K562 (cell line): ENCODE results near the gene PSMA1. TPM values are rescaled to one million over a fixed set of nuclear protein-coding genes. Genes with fewer than 3 reads are reported as not detected.

Source experiments
- ATAC-seq: fragments of 200-7000 bp; cut with Tn5 transposase; 3 replicates; pipeline ENCODE4 v1.9.1; 2020; ENCODE audit warnings: moderate library complexity
- BruUV-seq: library from RNA; stranded (reverse); fragments of 400-500 nt; replicated peaks from 2 replicates; lab custom pipeline; 2021; lab: Mats Ljungman, UMichigan
- CTCF ChIA-PET: fragments of 300-600 bp; formaldehyde crosslinking; extraction: SDS; loops from one replicate; lab custom pipeline; 2021; ENCODE audit warnings: low intra/inter-chr PET ratio; lab: Yijun Ruan, JAX
- POLR2A ChIA-PET: fragments of 300-600, 350-650 bp; sonication (Branson Sonifier 250); formaldehyde crosslinking; extraction: SDS; loops from one replicate; lab custom pipeline; 2021; ENCODE audit warnings: antibody characterized with exemption, inconsistent platforms; lab: Yijun Ruan, JAX
- DNase-seq, 4 experiments: peaks; one replicate each; pipeline versions ENCODE4 v3.0.0 to v3.0.0-alpha.2; 2011 to 2018; ENCODE audit warnings: low spot score in 3 of 4, mixed read lengths in 3 of 4; ENCODE audit errors: extremely low read depth in 1 of 4
- FAIRE-seq: peaks from 2 replicates; lab custom pipeline; 2011; peaks lifted over from hg19 to GRCh38; lab: Jason Lieb, UNC
- H2AFZ ChIP-seq: 2 replicates; pipeline ENCODE4 v1.6.0; 2011; ENCODE audit warnings: low read depth, low read length, control low read depth, inconsistent platforms
- H3K27ac ChIP-seq: fragments of 200-600 bp; 3 replicates; pipeline ENCODE4 v1.8.0; 2011; ENCODE audit warnings: low read depth, mild to moderate bottlenecking, control low read depth, inconsistent platforms, low read length, moderate library complexity, mixed read lengths; ENCODE audit errors: extremely low read depth
- H3K27me3 ChIP-seq, 2 experiments: fragments of 300-600 bp in 1 of 2; 2 replicates in 1 of 2; 3 replicates in 1 of 2; pipeline versions ENCODE4 v1.6.0 to v1.8.0; 2011; ENCODE audit warnings: inconsistent platforms in 2 of 2, low read length in 2 of 2, mild to moderate bottlenecking in 1 of 2, mixed read lengths in 1 of 2, moderate library complexity in 1 of 2; ENCODE audit not compliant: control insufficient read depth in 2 of 2, insufficient read depth in 2 of 2
- H3K36me3 ChIP-seq: fragments of 300-600 bp; 3 replicates; pipeline ENCODE4 v1.8.0; 2011; ENCODE audit warnings: mild to moderate bottlenecking, low read length, inconsistent platforms; ENCODE audit not compliant: control insufficient read depth, insufficient read depth
- H3K4me1 ChIP-seq, 2 experiments: fragments of 200-600 bp in 1 of 2; replicated peaks in 1 of 2; 2 replicates in 1 of 2; 3 replicates in 1 of 2; pipeline versions ENCODE4 v1.5.1 to v1.8.0; 2011; ENCODE audit warnings: inconsistent platforms in 2 of 2, low read length in 2 of 2, mild to moderate bottlenecking in 1 of 2, mixed read lengths in 1 of 2, moderate library complexity in 1 of 2; ENCODE audit not compliant: control insufficient read depth in 2 of 2, insufficient read depth in 2 of 2
- H3K4me2 ChIP-seq: 2 replicates; pipeline ENCODE4 v1.6.1; 2011; ENCODE audit warnings: low read length, control low read depth, inconsistent platforms, mixed read lengths; ENCODE audit not compliant: insufficient read depth
- H3K4me3 ChIP-seq: fragments of 200-600 bp; sonication (generic), shearing (Covaris generic); 2 replicates; pipeline ENCODE4 v1.5.1; 2016; ENCODE audit warnings: control low read depth, inconsistent platforms
- H3K79me2 ChIP-seq: fragments of 200-600 bp; 3 replicates; pipeline ENCODE4 v1.8.0; 2011; ENCODE audit warnings: low read length, inconsistent platforms; ENCODE audit not compliant: control insufficient read depth, insufficient read depth
- H3K9ac ChIP-seq, 2 experiments: 2 replicates each; pipeline versions ENCODE4 v1.6.0 to v1.6.1; 2011; ENCODE audit warnings: low read depth in 2 of 2, low read length in 2 of 2, control low read depth in 1 of 2, inconsistent platforms in 1 of 2, mild to moderate bottlenecking in 1 of 2, mixed read lengths in 1 of 2; ENCODE audit not compliant: insufficient read depth in 1 of 2
- H3K9me1 ChIP-seq: one replicate; pipeline ENCODE4 v1.6.0; 2011; ENCODE audit warnings: inconsistent platforms, mild to moderate bottlenecking, low read length, moderate library complexity; ENCODE audit not compliant: control insufficient read depth, insufficient read depth
- H3K9me3 ChIP-seq: replicated peaks from 2 replicates; pipeline ENCODE4 v1.5.1; 2011; ENCODE audit warnings: low read depth, low read length, inconsistent platforms; ENCODE audit not compliant: control insufficient read depth, insufficient read depth
- H4K20me1 ChIP-seq: replicated peaks from 2 replicates; pipeline ENCODE4 v1.6.1; 2011; ENCODE audit warnings: low read length, inconsistent platforms, mixed read lengths; ENCODE audit not compliant: control insufficient read depth, insufficient read depth
- BDP1 ChIP-seq: IDR thresholded peaks from 3 replicates; pipeline ENCODE4 v1.6.1; 2011; ENCODE audit not compliant: insufficient read length, insufficient read depth
- C11orf30 ChIP-seq: fragments of 450-650 bp; IDR thresholded peaks from 2 replicates; pipeline ENCODE4 v1.6.1; 2016; ENCODE audit warnings: low read depth, mild to moderate bottlenecking
- GTF3C2 ChIP-seq: IDR thresholded peaks from 3 replicates; pipeline ENCODE4 v1.6.1; 2011; ENCODE audit warnings: borderline replicate concordance, mild to moderate bottlenecking, moderate library complexity; ENCODE audit not compliant: insufficient read length; ENCODE audit errors: extremely low read depth
- HNRNPH1 ChIP-seq: fragments of 200-400 bp; formaldehyde crosslinking; optimal IDR thresholded peaks from 2 replicates; pipeline ENCODE3; 2017; ENCODE audit warnings: low read depth, mild to moderate bottlenecking, low read length, moderate library complexity
- MAFG ChIP-seq: fragments of 450-650 bp; conservative IDR thresholded peaks from 2 replicates; pipeline ENCODE4 v1.6.1; 2016; ENCODE audit warnings: missing genetic modification characterization, missing compliant biosample characterization
- MAX ChIP-seq: sonication (generic); formaldehyde crosslinking; IDR thresholded peaks from 2 replicates; pipeline ENCODE4 v1.9.0; 2022; ENCODE audit warnings: mild to moderate bottlenecking, missing genetic modification reagents
- NELFE ChIP-seq: IDR thresholded peaks from 2 replicates; pipeline ENCODE4 v1.6.1; 2011; ENCODE audit warnings: mild to moderate bottlenecking; ENCODE audit not compliant: insufficient read depth, insufficient read length
- STAG1 ChIP-seq: sonication (generic); formaldehyde crosslinking; IDR thresholded peaks from 2 replicates; pipeline ENCODE4 v1.5.0; 2020; ENCODE audit warnings: missing genetic modification reagents, borderline replicate concordance
- ZNF143 ChIP-seq: sonication (generic); formaldehyde crosslinking; IDR thresholded peaks from 2 replicates; pipeline ENCODE4 v1.9.0; 2022; ENCODE audit warnings: mild to moderate bottlenecking, missing genetic modification reagents
- ZNF316 ChIP-seq: fragments of 450-650 bp; IDR thresholded peaks from 2 replicates; pipeline ENCODE4 v1.6.1; 2016
- ZNF445 ChIP-seq: fragments of 250-450 bp; sonication (Bioruptor Pico); IDR thresholded peaks from 2 replicates; pipeline ENCODE4 v1.4.0; 2020; ENCODE audit warnings: low read depth, mild to moderate bottlenecking, moderate library complexity
- ZNF778 ChIP-seq: fragments of 450-650 bp; formaldehyde crosslinking; IDR thresholded peaks from 2 replicates; pipeline ENCODE4 v1.4.0; 2020; ENCODE audit warnings: mild to moderate bottlenecking, moderate library complexity
- WGBS: fragments of 100-300 bp; shearing (Covaris generic); methylation state at CpG from one replicate; pipeline ENCODE4 v1.1.6; 2016; ENCODE audit warnings: low coverage, mixed read lengths; ENCODE audit not compliant: insufficient coverage; ENCODE audit errors: missing lambda C conversion rate; 5-methylcytosine and 5-hydroxymethylcytosine counted together
- in situ Hi-C: fragments of 300-500 bp; cut with MboI; formaldehyde crosslinking; loops from 4 replicates; pipeline ENCODE4 v1.15.0; 2018; ENCODE audit warnings: inconsistent platforms, mixed read lengths
- intact Hi-C: fragments of 100-400 bp; cut with micrococcal nuclease; formaldehyde crosslinking; loops from 2 replicates; pipeline ENCODE4 v1.14.2; 2022
- polyA plus RNA-seq, 8 experiments: library from polyadenylated mRNA; depleted of rRNA in 4 of 8; stranded (reverse) in 5 of 8; unstranded in 3 of 8; fragments of >200 nt; fragmentation: Nextera tagmentation in 2 of 8; fragmentation: Illumina TruSeq in 1 of 8; extraction: Ambion mirVana in 2 of 8; extraction: Trizol in 1 of 8; gene quantifications; 2 replicates each; pipeline versions ENCODE4 v1.2.1 to v1.2.3, GENCODE V29; 2011 to 2014; ENCODE audit warnings: inconsistent platforms in 1 of 8, missing spikeins in 1 of 8
- total RNA-seq, 7 experiments: library from RNA; depleted of rRNA in 6 of 7; stranded (reverse); fragments of >200 nt in 6 of 7; fragmentation: Illumina TruSeq in 2 of 7; extraction: Trizol in 2 of 7; gene quantifications; 2 replicates each; pipeline versions ENCODE4 v1.2.1 to v1.2.3, GENCODE V29; 2011 to 2021; ENCODE audit warnings: low replicate concordance in 1 of 7

Gene PSMA1
- total and polyA plus RNA-seq, 9 of the 15 experiments (the other 6 are each of a cell fraction or from before 2014, with no cell fraction given), result 283 to 1,007 (median 424) TPM

- Histone ChIP-seq H2AFZ (no peak overlapping the region), H3K27me3 (no peaks in the 10 kb centered on the region), H3K9me1 (no peaks in the 10 kb centered on the region), H3K4me1 (no peaks in the 10 kb centered on the region), H3K4me3 (no peak overlapping the region), H4K20me1 (no peaks in the 10 kb centered on the region)
- intact Hi-C loops, result no loop called here
- TF ChIP-seq MAFG (tag) (0 out of 2 replicates have a peak, but pooled peaks have one; percentile 13), C11orf30 (peak; percentile 33; the same call in 1 of the 2 replicates), BDP1 (no peak), ZNF316 (peak; percentile 38; the same call in 1 of the 2 replicates)
- TF ChIP-seq, all 486 proteins: peak for 3
- in situ Hi-C loops, result no loop called here
- no TSS peak for BruUV-seq
- FAIRE-seq, result no peak
- H3K79me2 ChIP-seq, result no peaks in the 10 kb centered on the region
- ChIA-PET CTCF (no interaction called here), POLR2A (interaction anchor here (0.8 to 1.3 kb wide), 4 partner anchors 8 to 14 kb away, joined by 3 to 6 read pairs (median 4); no protein-coding TSS in a partner anchor)
- H3K9me3 ChIP-seq, result no peaks in the 10 kb centered on the region
- H3K36me3 ChIP-seq, result peaks cover 16% of the 10 kb centered on the region; the same call in 2 of the 3 replicates
- H3K9ac ChIP-seq, result no peak overlapping the region
- no peak overlapping the region for H3K27ac ChIP-seq
- H3K4me2 ChIP-seq, result no peak overlapping the region
- ATAC-seq, result no peak
- WGBS, result 67% methylated on average over 3 of the region's 3 CpGs
- DNase-seq, result no peak
Measured at GRCh38 chr11:14566331-14567063, 46.3 kb upstream of the PSMA1 start.

- in situ Hi-C loops, result no loop called here
- Histone ChIP-seq H3K4me1 (no peaks in the 10 kb centered on the region), H3K36me3 (peaks cover 19% of the 10 kb centered on the region; the same call in 2 of the 3 replicates), H3K9me1 (no peaks in the 10 kb centered on the region), H3K4me2 (no peak overlapping the region), H3K79me2 (no peaks in the 10 kb centered on the region), H3K9me3 (no peaks in the 10 kb centered on the region), H3K4me3 (no peak overlapping the region), H3K27me3 (no peaks in the 10 kb centered on the region), H3K9ac (no peak overlapping the region), H4K20me1 (no peaks in the 10 kb centered on the region), H3K27ac (no peak overlapping the region), H2AFZ (no peak overlapping the region)
- intact Hi-C loops, result no loop called here
- ATAC-seq, result no peak
- FAIRE-seq, result no peak
- POLR2A ChIA-PET, result interaction anchor here (0.8 to 1.3 kb wide), 4 partner anchors 8 to 14 kb away, joined by 3 to 6 read pairs (median 4); no protein-coding TSS in a partner anchor
- CTCF ChIA-PET, result no interaction called here
- TF ChIP-seq NELFE (no peak), HNRNPH1 (no peak), STAG1 (CRISPR knock-in tag) (no peak), ZNF445 (CRISPR knock-in tag) (no peak), ZNF778 (CRISPR knock-in tag) (no peak), MAX (CRISPR knock-in tag) (no peak), GTF3C2 (no peak), ZNF143 (CRISPR knock-in tag) (no peak)
- no TSS peak for BruUV-seq
- no peak for DNase-seq
- WGBS, result 97% methylated on average over 2 of the region's 2 CpGs
Measured at GRCh38 chr11:14565845-14566244, 45.7 kb upstream of the PSMA1 start.
